DOHH2 (cell line): ENCODE measurements around the gene CHIC2.

ENCODE experiments used
- H3F3A ChIP-seq: fragments of 200-600 bp; sonication (generic), shearing (Covaris generic); 2 replicates; pipeline ENCODE4 v1.6.0; 2016; ENCODE audit warnings: antibody characterized with exemption, mild to moderate bottlenecking; ENCODE audit not compliant: control insufficient read depth, insufficient read depth
- H3K27ac ChIP-seq: fragments of 200-600 bp; sonication (generic); 2 replicates; pipeline ENCODE4 v1.5.1; 2014; ENCODE audit warnings: low read depth, mild to moderate bottlenecking, low read length, moderate library complexity
- H3K27me3 ChIP-seq: fragments of 200-600 bp; sonication (generic); 2 replicates; pipeline ENCODE4 v1.6.1; 2014; ENCODE audit warnings: mild to moderate bottlenecking, low read length, mixed read lengths; ENCODE audit not compliant: control insufficient read depth
- H3K36me3 ChIP-seq: fragments of 200-600 bp; sonication (generic); 2 replicates; pipeline ENCODE4 v1.6.1; 2014; ENCODE audit warnings: mild to moderate bottlenecking, low read length, moderate library complexity, mixed read lengths; ENCODE audit not compliant: control insufficient read depth
- H3K4me1 ChIP-seq: fragments of 200-600 bp; sonication (generic); 2 replicates; pipeline ENCODE4 v1.6.1; 2014; ENCODE audit warnings: mild to moderate bottlenecking, low read length, mixed read lengths; ENCODE audit not compliant: control insufficient read depth
- H3K4me2 ChIP-seq: fragments of 200-600 bp; sonication (generic); 2 replicates; pipeline ENCODE4 v1.6.0; 2014; ENCODE audit warnings: mild to moderate bottlenecking, low read length, moderate library complexity
- H3K4me3 ChIP-seq: fragments of 200-600 bp; sonication (generic); 2 replicates; pipeline ENCODE4 v1.5.1; 2014; ENCODE audit warnings: mild to moderate bottlenecking, low read length, mixed read lengths
- H3K79me2 ChIP-seq: fragments of 200-600 bp; sonication (generic); 2 replicates; pipeline ENCODE4 v1.6.1; 2014; ENCODE audit warnings: mild to moderate bottlenecking, low read length, mixed read lengths; ENCODE audit not compliant: control insufficient read depth
- H3K9me2 ChIP-seq: fragments of 200-600 bp; sonication (generic); replicated peaks from 2 replicates; pipeline ENCODE4 v1.6.1; 2014; ENCODE audit warnings: mild to moderate bottlenecking, low read length, mixed read lengths; ENCODE audit not compliant: control insufficient read depth
- H3K9me3 ChIP-seq: fragments of 200-600 bp; sonication (generic); 2 replicates; pipeline ENCODE4 v1.6.1; 2014; ENCODE audit warnings: antibody characterized with exemption, low read length, mixed read lengths; ENCODE audit not compliant: control insufficient read depth, insufficient read depth
- H4K20me1 ChIP-seq: fragments of 200-600 bp; sonication (generic); 2 replicates; pipeline ENCODE4 v1.6.0; 2014; ENCODE audit warnings: low read depth, mild to moderate bottlenecking, antibody characterized with exemption, low read length, moderate library complexity; ENCODE audit not compliant: control insufficient read depth, insufficient read depth
- EZH2phosphoT487 ChIP-seq: fragments of 200-600 bp; sonication (generic); IDR thresholded peaks from 2 replicates; pipeline ENCODE4 v1.6.1; 2017; ENCODE audit warnings: borderline replicate concordance, mild to moderate bottlenecking, antibody characterized with exemption, low read length, moderate library complexity, mixed read lengths
- TF ChIP-seq, protein P1 (sequence below): fragments of 200-600 bp; sonication (generic); IDR thresholded peaks from one replicate; pipeline ENCODE4 v1.5.1; 2014; ENCODE audit warnings: antibody characterized with exemption, mild to moderate bottlenecking, low read depth, low read length; ENCODE audit not compliant: poor library complexity, severe bottlenecking

Gene CHIC2

DNA sequence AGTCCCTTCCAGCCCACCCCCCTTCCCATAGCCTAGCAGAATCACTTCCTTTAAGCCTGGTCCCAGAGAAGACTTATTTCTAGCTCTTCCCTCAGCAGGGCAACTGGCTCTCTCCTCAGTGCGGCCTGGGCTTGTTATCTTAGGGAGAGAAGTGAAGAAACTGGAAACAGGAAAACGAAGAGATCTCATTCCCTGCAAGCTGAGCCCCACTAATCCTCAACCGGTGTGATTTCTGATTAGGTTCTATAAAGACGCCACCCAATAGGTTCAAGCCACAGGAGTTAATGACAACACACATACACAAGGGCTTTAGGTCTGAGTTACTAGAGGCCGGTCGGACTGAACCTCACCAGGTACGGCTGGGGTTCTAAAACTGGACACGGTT, 38.8 kb upstream of the CHIC2 start:
- Histone ChIP-seq H3K27me3 (peaks cover 90% of the 10 kb centered on the region), H3K27ac (no peak overlapping the region), H3K9me2 (no peaks in the 10 kb centered on the region), H3K79me2 (no peaks in the 10 kb centered on the region), H3K4me3 (no peak overlapping the region), H3F3A (no peaks in the 10 kb centered on the region; the same call in 1 of the 2 replicates), H3K9me3 (no peaks in the 10 kb centered on the region), H4K20me1 (no peaks in the 10 kb centered on the region), H3K4me2 (no peak overlapping the region), H3K36me3 (no peaks in the 10 kb centered on the region), H3K4me1 (peaks cover 60% of the 10 kb centered on the region)
- TF ChIP-seq, protein P1, sequence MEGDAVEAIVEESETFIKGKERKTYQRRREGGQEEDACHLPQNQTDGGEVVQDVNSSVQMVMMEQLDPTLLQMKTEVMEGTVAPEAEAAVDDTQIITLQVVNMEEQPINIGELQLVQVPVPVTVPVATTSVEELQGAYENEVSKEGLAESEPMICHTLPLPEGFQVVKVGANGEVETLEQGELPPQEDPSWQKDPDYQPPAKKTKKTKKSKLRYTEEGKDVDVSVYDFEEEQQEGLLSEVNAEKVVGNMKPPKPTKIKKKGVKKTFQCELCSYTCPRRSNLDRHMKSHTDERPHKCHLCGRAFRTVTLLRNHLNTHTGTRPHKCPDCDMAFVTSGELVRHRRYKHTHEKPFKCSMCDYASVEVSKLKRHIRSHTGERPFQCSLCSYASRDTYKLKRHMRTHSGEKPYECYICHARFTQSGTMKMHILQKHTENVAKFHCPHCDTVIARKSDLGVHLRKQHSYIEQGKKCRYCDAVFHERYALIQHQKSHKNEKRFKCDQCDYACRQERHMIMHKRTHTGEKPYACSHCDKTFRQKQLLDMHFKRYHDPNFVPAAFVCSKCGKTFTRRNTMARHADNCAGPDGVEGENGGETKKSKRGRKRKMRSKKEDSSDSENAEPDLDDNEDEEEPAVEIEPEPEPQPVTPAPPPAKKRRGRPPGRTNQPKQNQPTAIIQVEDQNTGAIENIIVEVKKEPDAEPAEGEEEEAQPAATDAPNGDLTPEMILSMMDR: no peak
- 0 out of 2 replicates have a peak, but pooled peaks have one; percentile 3 for TF ChIP-seq EZH2phosphoT487

DNA sequence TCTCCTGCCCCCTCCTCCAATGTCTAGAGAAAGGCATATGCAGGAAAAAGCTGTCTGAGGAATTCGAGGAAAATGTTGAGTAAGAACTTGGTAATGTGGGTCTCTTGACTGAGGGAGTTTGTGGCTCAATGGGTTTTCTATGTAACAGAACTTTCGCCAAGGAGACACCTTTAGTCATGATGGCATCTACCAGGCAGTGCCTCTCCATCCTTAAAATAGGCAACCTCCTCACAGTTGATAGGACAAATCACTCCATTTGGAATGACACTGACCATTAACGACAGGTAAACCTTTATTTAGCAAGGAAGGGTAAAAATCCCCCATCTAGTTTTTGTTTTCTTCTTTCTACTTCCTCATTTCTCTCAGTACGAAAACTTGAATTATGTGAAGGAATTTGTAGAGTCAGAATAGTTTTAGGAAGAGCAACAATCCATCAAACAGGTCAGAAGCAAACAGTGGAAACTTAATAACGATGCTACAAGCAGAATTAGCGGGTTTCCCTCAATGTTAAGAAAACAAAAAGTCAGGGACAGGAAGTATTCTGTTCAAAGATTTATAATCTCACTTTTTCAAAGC, 38.2 kb upstream of the CHIC2 start:
- Histone ChIP-seq H4K20me1 (no peaks in the 10 kb centered on the region), H3K4me2 (peak overlapping the region; percentile 36)
- 0 out of 2 replicates have a peak, but pooled peaks have one; percentile 40 for TF ChIP-seq EZH2phosphoT487
- TF ChIP-seq, protein P1: no peak

DNA sequence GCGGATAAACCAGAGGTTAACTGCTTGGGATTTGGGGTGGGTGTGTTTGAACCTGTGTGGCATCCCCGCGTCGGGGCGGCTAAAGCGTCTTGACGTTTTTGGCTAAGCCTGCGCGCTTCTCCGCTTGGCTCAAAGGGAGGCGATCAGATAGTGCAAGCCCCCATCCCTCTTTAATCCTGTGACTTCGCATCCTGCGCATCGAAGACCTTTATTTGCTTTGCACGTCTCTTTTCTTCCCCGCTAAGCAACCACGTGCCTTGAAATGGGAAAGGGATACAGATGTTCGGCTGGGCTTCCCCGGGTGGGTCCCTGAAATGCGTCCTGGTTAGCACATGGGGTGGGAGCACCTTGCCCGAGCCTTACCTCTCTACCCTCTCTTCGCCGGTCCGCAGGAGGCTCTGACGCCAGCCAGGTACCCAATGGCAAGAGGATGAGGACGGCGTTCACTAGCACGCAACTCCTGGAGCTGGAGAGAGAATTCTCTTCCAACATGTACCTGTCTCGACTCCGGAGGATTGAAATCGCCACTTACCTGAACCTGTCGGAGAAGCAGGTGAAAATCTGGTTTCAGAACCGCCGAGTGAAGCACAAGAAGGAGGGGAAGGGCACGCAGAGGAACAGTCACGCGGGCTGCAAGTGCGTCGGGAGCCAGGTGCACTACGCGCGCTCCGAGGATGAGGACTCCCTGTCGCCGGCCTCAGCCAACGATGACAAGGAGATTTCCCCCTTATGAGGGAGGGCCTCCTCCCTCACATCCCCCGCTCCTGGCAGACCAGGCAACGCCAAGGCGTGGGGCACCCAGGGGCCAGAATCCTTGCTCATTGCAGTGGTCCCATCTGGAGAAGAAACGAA, 37.0 kb upstream of the CHIC2 start:
- Histone ChIP-seq H3K79me2 (no peaks in the 10 kb centered on the region), H4K20me1 (no peaks in the 10 kb centered on the region), H3K36me3 (no peaks in the 10 kb centered on the region), H3K4me1 (peaks cover 54% of the 10 kb centered on the region), H3K27me3 (peaks cover 93% of the 10 kb centered on the region), H3K9me2 (no peaks in the 10 kb centered on the region), H3K4me3 (peak overlapping the region; percentile 69), H3K9me3 (no peaks in the 10 kb centered on the region), H3K27ac (no peak overlapping the region), H3K4me2 (peak overlapping the region; percentile 80), H3F3A (no peaks in the 10 kb centered on the region; the same call in 1 of the 2 replicates)
- TF ChIP-seq, protein P1: no peak
- peak; percentile 88; the same call in 1 of the 2 replicates for TF ChIP-seq EZH2phosphoT487

More for the DNA sequence above, 38.2 kb upstream of the CHIC2 start:
- peaks cover 91% of the 10 kb centered on the region for H3K27me3 ChIP-seq
- H3K4me1 ChIP-seq: peaks cover 57% of the 10 kb centered on the region
- H3K27ac ChIP-seq: no peak overlapping the region
- no peaks in the 10 kb centered on the region for H3K79me2 ChIP-seq
- H3K4me3 ChIP-seq: 0 out of 2 replicates have a peak overlapping the region, but pooled peaks have one; percentile 22
- H3K9me2 ChIP-seq: no peaks in the 10 kb centered on the region
- H3K9me3 ChIP-seq: no peaks in the 10 kb centered on the region
- no peaks in the 10 kb centered on the region for H3K36me3 ChIP-seq
- no peaks in the 10 kb centered on the region; the same call in 1 of the 2 replicates for H3F3A ChIP-seq
